HG03039 (cell line): ENCODE measurements around the gene PTPRE.

ENCODE experiments used
- ATAC-seq: cut with Tn5 transposase; IDR thresholded peaks from one replicate; pipeline ENCODE4 v1.9.1; 2021; ENCODE audit warnings: mild to moderate bottlenecking, moderate library complexity; ENCODE audit not compliant: unreplicated experiment

The PTPRE gene

DNA sequence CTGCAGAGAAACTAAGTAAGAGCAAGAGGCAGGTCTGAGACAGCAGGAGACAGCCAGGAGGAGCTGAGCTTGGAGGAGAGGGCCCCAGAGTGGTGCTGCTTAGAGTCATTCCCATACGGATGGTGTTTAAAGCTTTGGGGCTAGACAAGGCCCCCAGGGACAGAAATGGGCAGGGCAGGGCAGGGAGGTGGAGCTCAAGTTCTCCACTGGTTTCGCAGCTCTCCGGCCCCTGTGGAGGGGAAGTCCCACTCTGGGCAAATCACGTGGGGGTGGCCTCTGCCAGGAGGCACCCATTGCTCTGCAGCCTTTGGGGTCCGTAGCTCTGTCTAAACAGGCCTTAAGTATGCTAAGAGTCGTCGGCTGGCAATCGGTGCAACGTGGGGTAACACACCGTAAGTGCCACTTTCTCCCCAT, 1.0 kb upstream of the PTPRE start:
- no peak for ATAC-seq

DNA sequence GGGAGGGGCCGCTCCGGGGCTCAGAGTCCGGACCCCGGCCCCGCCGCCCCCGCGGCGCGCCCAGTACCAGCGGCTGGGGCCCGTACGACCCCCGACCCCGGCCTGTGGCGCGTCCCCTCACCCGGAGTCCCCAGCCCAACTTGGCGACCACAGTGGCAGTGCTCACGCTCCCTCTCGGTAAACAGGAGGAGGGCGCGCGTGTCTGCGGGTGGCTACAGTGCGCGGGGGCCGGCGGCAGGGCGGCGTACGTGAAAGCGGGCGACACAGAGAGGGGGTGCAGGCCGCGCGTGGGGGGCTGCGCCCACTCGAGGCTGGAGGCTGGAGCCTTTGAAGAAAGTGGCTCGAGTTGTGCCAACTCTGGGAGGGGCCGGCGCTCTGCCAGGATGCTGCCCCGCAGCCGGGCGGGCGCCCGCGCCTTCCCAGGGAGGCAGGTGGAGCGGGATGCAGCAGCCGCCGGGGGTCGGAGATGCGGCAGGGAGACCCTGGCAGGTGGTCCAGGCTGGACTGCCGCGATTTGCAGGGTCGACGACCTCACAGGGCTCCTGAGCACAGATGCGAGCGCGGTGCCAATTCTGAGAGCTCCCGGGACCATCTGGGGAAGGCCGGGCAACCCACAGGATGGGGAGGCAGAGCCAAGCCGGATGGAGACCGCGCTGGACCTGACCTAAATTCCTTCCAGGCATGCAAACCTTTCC, 655 bp downstream of the PTPRE start:
- no peak for ATAC-seq

DNA sequence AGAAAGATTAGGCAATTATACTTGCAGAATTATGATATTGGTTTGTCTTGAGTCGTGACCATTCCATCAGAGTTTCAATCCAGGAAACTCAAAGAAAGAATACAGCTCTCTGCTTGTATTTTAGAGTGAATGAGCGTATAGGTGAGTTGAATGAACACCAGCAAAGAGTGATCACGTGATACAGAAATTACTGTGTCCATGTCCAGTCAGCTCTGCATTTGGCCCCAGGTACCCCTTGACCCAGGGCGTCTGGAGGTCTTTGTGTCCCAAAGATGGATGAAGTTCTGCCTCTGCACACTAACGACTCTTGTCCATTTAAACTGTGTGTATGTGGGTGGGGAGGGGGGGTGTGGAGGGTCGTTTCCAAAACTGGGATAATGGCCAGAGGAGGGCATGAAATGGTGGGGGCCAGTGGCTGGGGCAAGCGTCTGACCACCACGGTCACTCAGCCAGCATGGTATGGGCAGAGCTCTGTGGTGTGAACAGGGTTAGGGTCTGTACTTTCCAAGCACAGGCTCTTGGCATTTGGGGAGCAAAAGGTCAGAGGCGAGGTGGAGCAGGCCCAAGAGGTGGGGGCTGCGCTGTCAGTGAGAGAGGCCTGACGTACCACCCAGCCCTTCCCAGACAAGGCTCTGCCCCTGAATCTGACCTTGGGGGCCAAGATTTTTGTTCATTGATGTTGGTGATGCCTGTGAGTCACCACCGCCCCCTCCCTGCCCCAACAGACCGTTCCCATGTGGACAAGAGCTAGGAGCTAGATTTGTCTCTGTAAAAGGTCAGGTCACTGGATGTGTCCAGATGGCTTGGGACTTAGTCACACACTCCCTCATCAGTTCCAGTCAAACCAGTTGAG, 1.4 kb downstream of the PTPRE start:
- ATAC-seq: no peak

DNA sequence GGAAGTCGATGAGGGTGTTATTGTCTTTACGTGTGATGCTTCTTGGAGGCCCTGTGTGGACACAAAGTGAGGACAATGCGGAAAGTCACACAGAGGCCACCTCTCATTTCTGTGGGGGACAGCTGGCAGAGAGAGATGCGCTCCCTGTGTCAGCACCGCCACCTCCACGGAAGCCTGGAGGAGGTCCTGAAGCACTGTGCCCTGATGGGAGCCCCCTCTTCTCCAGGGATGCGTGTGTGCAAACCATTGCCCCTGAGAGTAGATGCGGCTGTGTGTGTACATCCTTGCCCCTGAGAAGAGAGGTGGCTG, 2.0 kb downstream of the PTPRE start:
- ATAC-seq: no peak

DNA sequence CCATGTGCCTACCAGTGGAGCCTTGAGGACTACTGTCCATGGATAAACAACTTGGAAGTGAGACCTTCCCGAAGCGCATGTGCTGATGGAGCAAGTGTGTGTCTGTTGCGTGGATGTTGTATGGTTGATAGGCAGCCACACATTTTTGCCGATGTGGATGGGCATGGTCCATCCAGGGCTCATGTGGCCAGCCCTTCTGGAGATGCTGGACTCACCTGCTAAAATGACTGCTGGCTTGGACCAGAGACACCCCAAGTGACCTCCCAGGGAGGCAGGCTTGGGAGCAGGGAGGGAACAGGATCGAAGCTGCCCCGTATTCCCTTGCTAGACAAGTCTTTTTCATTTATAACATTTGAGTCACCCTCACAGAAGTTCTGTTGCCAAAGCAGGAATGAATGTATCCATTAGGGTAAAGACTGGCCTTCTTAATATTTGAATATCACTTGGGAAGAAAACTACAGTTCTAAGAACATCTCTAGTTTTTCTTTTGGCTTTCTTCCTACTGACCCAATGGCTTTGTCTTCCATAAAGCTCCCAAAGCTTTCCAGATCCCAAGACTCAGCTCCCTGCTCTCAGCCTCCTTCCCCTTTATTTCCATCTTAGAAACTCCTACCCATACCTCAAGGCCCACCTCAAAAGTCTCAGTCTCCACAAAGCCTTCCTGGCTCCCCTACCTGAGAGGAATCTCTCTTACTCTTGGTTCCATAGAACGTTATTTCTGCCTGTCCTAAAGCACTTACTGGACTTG, 3.0 kb downstream of the PTPRE start:
- no peak for ATAC-seq

DNA sequence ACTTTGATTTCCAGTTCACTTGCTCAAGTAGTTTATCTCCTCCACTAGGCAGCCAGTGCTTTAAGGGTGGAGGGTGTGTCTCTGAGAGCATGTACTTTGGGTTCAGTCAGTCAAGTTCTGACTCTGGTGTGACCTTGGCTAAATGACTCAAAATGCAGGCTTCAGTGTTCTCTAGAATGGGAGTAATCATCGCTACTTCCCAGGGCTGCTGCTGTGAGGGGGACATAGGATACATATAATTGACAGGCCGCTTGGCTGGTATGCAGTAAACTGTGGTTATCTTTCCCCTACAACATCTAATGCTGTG, 3.5 kb downstream of the PTPRE start:
- no peak for ATAC-seq

DNA sequence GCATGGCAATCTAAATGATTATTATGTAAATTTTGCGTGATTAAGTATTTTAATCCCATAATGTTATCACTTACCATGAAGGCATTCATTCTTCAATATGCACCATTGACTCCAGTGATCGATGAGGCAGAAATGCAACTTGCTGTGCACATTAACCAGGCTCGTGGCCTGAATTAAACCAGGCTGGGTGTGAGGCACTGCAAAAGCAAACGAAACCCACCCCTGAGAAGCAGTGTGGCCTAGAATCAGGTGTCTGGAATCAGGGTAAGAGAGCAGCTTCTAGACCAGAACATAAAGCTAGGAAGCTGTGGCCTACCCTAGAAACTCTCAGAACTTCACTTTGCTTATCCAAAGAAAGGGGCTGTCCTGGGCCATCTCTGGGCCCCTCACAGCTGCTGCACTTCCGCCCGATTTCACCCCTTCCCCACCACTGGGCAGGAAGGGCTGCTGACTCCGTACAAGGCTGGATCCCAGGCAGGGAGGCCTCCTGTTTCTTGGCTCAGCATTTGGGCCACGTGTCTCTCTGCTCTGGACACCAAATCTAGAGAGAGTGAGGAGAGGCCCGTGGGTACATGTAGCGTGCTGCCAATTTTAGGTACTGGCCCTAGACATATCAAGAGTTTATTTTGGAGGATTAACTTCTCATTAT, 4.4 kb downstream of the PTPRE start:
- no peak for ATAC-seq

DNA sequence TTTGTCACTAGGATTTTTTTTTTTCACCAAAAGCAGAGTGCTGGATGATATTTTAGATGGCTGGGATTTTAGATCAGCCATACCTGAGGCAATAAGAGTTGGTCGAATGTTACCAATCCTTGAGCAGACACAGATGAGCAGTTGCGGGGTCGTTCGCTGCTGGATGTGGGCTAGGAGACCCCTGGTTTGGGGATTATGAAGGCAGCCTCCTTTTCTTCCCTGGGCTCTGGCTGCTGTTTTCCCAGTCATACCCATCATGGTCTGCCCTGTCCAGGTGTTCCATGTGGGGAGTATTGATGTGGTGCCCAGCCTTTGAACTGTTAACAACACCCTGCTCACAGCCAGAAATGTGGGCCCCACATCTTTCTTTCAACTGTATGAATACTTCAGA, 5.0 kb downstream of the PTPRE start:
- no peak for ATAC-seq

DNA sequence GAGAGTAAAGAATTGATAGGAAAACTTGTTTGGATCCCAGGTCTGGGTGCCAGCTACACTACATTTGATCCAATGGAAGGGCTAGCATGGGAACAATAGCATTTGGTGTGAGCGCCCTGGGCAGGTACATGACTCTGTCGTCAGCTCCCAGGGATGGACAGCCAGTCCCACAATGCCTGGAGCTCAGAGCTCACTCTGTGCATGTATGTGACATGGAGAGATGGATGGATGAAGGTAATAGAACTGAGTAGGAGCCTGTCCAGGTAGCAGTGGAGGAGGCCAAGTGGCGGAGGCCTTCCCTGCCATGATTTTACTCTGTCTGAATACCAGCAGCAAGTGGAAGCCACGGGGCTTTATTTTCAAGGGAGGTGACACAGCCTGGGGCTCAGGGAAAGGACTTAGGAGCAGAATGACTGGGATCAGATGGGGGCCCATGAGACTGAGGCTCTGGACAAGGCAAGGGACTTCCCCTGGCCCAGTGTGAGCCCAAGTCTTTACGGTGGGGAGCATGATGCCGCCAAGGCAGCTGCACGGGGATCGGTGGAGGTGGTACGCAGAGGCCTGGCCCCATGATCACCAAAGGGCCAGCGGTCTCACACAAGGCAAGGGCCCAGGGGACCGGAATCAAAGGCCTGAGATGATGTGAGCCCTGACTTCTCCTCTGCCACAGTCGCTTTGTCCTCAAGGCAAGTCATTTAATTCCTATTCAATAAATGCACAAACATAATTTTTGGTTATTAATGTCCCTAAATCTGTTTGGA, 5.9 kb downstream of the PTPRE start:
- no peak for ATAC-seq

DNA sequence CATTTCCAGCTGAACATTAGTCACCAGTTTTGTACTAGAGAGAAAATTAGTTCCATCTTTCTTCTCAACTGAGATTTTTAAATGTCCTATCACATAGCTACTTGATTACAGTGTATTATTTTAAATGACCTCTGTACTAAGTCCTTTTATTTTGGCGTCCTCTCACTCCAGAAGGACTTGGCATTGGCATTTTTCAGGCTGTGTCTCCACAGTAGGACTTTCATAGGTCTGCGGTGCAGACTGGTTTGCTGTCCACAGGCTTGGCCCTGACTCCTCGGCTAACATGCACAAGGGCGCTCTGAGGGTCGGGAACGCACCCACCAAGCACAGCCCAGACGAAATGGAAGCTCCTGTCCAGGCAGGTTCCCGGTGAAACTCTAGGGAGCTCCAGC, 6.5 kb downstream of the PTPRE start:
- ATAC-seq: no peak

DNA sequence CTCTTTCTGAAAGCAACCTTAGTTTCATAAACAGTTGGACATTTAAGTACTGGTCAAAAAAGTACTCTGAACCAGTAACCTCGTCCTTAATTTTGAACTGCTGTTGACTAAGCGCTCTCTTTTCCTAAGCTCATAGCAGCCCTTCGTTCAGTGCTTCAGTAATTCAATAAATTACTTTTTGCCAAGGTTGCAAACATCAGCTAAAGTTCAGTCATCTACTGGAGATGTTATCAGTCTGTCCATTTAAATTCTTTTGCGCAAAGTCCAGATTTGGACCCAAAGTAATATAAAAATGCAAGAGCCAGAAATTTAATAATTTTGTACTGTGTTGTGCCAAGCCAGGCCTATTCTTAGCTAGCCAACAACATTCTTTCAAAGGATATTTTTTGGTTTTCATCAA, 8.4 kb downstream of the PTPRE start:
- no peak for ATAC-seq

DNA sequence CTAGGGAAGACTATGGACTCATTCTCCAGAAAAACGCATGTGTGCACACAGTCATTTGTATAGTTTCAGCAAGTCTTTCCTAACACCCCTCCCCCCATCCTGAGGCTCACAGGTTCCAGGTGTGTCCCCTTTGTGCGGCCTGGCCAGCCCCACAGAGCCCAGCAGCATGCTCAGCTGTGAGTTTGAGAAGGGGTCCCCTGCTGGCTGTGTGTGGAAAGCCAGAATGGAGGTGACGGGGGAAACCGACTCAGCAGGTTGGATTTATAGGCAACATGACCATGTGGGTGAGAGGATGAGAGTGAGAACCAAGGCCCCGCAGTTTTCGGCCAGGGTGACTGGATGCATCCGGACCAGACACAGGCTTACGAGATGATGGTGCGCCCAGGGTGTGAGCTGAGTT, 9.9 kb downstream of the PTPRE start:
- no peak for ATAC-seq

DNA sequence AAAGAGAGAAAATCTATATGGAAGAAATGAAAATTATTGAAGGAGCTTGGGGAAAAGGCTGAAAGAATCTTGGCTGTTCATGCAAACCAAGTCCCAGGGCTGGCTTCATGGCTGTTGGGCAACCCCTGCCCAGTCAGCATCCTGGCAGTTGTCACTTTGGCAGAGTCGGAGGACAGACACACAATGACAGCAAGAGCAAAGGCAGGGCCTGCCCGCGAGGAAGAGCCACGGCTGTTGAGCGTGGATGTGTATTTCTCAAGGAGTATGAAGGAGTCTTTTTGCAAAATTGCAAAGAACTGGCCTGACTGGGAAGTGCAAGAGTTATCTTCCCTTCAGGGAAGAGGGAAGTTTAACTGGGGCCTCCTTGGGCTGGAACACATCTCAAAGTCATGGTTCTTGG, 11.7 kb downstream of the PTPRE start:
- no peak for ATAC-seq

DNA sequence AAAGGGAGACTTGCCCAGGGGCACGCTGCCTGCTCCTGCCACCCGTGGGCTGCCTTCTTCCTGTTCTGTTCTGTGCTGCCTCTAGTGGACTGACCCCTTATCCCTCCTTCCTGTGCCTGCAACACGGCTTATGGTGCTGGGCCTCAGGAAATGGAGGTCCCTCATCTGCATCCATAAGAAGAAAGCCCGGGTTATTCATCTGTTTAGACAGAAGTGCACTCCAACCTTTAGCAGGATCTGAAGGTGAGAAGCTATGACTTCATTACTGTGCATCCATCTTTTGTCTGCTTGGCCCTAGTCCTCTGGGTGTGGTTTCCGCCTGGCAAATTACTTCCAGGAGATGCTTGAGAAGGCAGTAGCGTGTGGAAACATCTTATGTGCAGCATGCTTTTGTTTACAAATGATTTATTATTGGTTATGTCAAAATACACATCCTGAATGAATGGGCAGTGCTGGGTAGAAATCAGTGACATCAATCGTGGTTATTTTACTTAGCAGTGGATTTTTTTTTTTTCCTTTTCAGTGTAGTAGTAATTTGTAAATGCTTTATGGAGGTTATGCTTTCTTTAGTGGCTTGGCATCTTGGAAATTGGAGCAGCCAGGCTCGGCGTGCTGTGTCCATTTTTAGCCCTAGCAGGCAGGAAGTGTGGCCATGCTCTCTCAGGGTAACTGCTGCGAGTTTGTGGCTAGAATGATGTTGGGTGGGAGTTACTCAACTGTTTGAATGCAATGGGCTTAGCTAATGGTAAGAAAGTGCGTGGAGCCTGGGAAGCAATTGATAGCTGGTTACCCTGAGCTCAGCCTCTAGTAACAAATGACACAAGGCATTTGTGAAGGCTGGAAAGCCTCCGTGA, 12.7 kb downstream of the PTPRE start:
- no peak for ATAC-seq

DNA sequence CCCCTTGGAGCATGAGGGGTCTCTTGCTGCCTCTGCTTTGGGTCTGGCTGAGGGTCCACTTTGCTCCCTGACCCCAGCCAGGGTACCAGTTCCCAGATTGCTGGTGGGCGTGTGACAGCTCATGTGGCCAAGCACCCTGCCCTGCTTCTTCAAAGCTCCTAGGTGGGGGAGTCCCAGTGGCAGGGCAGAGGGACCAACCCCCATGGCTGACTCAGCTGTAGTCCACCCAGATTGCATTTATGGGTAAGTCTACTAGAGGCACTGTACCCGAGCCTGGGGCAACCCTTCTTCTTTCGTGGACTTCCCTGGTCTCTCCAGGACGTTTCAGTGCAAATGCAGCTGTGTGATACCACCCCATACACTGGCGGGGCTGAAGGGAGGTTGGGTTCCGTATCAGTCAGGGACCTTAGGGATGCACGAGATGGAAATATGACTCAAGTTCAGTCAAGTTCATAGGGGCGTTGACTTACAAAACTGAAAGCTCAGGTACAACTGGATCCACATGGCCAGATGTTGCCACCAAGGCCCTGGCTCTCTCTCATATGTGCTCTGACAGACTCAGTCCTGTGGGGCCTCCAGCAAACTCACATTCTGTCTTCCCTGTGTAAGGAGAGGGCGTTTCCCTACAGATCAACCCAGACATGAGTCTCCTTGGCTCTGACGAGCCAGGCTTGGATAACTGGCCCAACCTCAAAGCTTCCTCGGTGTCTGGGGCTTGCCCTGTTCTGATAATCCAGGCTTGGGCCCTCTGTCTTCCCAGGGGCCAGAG, 13.6 kb downstream of the PTPRE start:
- no peak for ATAC-seq

DNA sequence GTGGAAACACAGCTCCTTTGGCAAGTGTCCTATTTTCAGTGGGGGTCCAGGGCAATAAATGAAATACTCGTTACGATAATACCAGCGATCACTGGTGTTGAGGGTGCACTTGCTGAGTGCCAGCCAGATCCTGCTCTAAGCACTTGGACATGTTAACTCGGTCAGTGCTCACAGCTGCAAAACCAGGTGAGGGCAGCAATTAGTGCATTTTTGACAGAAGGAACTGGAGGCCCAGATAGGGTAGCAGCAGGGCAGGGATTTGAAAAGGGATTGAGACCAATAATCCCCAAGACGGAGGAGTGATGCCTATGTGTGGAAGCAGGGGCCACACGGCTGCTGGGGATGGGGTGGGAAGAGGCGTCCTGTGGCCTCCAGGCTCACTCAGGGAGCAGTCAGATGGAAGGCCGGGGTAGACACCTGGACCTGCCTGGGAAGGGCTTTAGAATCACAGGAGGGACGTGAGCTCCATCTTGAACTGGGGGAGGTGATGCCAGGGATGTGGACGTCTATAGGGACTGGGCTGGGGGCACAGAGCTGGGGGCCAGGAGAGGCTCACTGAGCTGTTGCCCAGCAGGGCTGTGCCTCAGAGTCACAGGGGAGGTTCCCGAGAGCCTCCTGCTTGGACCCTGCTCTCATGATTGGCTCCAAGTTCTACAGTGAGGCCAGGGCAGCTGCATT, 14.3 kb downstream of the PTPRE start:
- no peak for ATAC-seq

DNA sequence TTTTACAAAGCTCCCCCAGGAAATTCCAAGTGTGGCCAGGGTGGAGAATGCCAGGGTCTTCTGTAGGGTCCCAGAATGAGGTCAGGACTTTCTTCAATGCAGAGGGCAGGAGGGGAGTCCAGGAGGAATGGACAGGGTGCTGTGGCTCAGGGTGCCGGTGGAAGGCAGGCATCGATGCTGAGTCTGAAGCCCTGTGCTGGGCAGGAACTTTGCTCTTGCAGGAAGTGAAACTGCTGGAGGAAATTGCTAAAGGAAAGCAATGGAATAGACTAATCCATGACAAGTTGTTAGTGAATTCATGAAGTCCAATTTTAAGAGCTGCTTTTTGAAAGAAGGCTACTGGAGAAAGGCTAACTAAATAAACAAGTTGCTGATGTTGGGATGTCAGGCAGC, 14.8 kb downstream of the PTPRE start:
- ATAC-seq: no peak

DNA sequence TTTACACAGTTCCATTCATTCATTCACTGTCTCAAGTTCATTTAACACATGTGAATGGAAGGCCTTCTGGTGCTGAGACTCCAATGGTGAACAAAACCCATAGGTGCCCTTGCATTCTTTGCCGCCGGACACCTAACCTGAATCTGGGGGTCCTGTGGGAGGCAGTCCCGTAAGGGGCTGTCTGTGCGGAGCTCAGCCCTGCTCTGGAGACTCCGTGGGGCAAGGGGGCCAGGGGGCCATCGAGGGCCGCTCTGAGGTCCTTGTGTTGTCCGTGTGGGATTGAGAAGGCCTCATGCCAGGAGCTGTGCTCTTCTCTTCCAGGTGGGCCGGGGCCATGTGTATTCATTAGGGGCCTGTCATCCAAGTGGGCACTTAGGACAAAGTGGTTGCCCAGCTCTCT, 15.3 kb downstream of the PTPRE start:
- ATAC-seq: no peak
